ENCODE results near the gene RNF150.

Gene RNF150

GRCh38 chr4:141131723-141132071, 1.6 kb downstream of the RNF150 start:
- DNase-seq (ENCODE audit: low spot score), result no peak

- DNase-seq (ENCODE audit: low spot score), result no peak
These were observed 2.2 kb downstream of the RNF150 start for GRCh38 chr4:141130947-141131605.

GRCh38 chr4:141127884-141128283, 5.4 kb downstream of the RNF150 start:
- DNase-seq (ENCODE audit: low spot score), result no peak

- no peak for DNase-seq (ENCODE audit: low spot score)
These were observed 6.5 kb downstream of the RNF150 start for GRCh38 chr4:141126769-141127168.

- no peak for DNase-seq (ENCODE audit: low spot score)
These were observed 9.0 kb downstream of the RNF150 start for GRCh38 chr4:141124224-141124623.

- no peak for DNase-seq (ENCODE audit: low spot score)
These were observed 11.4 kb downstream of the RNF150 start for GRCh38 chr4:141121768-141122454.

GRCh38 chr4:141121101-141121500, 12.2 kb downstream of the RNF150 start:
- no peak for DNase-seq (ENCODE audit: low spot score)

- DNase-seq (ENCODE audit: low spot score), result no peak
These were observed 13.2 kb downstream of the RNF150 start for GRCh38 chr4:141120036-141120593.

GRCh38 chr4:141119071-141119470, 14.2 kb downstream of the RNF150 start:
- no peak for DNase-seq (ENCODE audit: low spot score)

- no peak for DNase-seq (ENCODE audit: low spot score)
These were observed 14.9 kb downstream of the RNF150 start for GRCh38 chr4:141118381-141118780.

- no peak for DNase-seq (ENCODE audit: low spot score)
These were observed 15.3 kb downstream of the RNF150 start for GRCh38 chr4:141117935-141118334.

GRCh38 chr4:141109983-141110382, 23.3 kb downstream of the RNF150 start:
- DNase-seq (ENCODE audit: low spot score), result no peak

- DNase-seq (ENCODE audit: low spot score), result no peak
These were observed 25.3 kb downstream of the RNF150 start for GRCh38 chr4:141107927-141108326.

GRCh38 chr4:141102367-141102766, 30.9 kb downstream of the RNF150 start:
- no peak for DNase-seq (ENCODE audit: low spot score)

- no peak for DNase-seq (ENCODE audit: low spot score)
These were observed 31.8 kb downstream of the RNF150 start for GRCh38 chr4:141101511-141101910.

- DNase-seq (ENCODE audit: low spot score), result no peak
These were observed 33.9 kb downstream of the RNF150 start for GRCh38 chr4:141099326-141099725.

- DNase-seq (ENCODE audit: low spot score), result no peak
These were observed 35.1 kb downstream of the RNF150 start for GRCh38 chr4:141098163-141098562.

- no peak for DNase-seq (ENCODE audit: low spot score)
These were observed 42.8 kb downstream of the RNF150 start for GRCh38 chr4:141090473-141090872.

- no peak for DNase-seq (ENCODE audit: low spot score)
These were observed 51.3 kb downstream of the RNF150 start for GRCh38 chr4:141081921-141082395.

GRCh38 chr4:141080668-141081067, 52.6 kb downstream of the RNF150 start:
- no peak for DNase-seq (ENCODE audit: low spot score)

- no peak for DNase-seq (ENCODE audit: low spot score)
These were observed 53.8 kb downstream of the RNF150 start for GRCh38 chr4:141079393-141079930.

GRCh38 chr4:141078871-141079270, 54.4 kb downstream of the RNF150 start:
- DNase-seq (ENCODE audit: low spot score), result no peak

- DNase-seq (ENCODE audit: low spot score), result no peak
These were observed 55.6 kb downstream of the RNF150 start for GRCh38 chr4:141077611-141078225.

All from CD4-positive, alpha-beta T cell treated with Interleukin-6 at 100 ng/mL for 8 hours (primary cell).